ENCODE measurements around the gene RAD51B.

GRCh38 chr14:68632054-68632895 is 812.7 kb downstream of the RAD51B start:
- no peak for TF ChIP-seq CTCF (IDR thresholded peaks at IDR 0.05)
- no peak for TF ChIP-seq POLR2A (IDR thresholded peaks at IDR 0.05)
